Keratinocyte (primary cell): ENCODE data around the gene ECSCR.

ENCODE experiments used
- EZH2 ChIP-seq: IDR thresholded peaks from one replicate; pipeline ENCODE4 v1.6.1; 2012; ENCODE audit warnings: inconsistent platforms, mild to moderate bottlenecking, low read length, moderate library complexity
- TF ChIP-seq, protein P1 (sequence below), 3 experiments: IDR thresholded peaks in 1 of 3; conservative IDR thresholded peaks in 1 of 3; optimal IDR thresholded peaks in 1 of 3; 2 replicates in 2 of 3; 3 replicates in 1 of 3; pipeline versions ENCODE3 to v1.5.1; 2011; ENCODE audit warnings: low read length in 3 of 3, mild to moderate bottlenecking in 3 of 3, moderate library complexity in 2 of 3, control low read depth in 1 of 3, inconsistent platforms in 1 of 3; ENCODE audit not compliant: insufficient read depth in 2 of 3; ENCODE audit errors: extremely low read depth in 1 of 3

DNA sequence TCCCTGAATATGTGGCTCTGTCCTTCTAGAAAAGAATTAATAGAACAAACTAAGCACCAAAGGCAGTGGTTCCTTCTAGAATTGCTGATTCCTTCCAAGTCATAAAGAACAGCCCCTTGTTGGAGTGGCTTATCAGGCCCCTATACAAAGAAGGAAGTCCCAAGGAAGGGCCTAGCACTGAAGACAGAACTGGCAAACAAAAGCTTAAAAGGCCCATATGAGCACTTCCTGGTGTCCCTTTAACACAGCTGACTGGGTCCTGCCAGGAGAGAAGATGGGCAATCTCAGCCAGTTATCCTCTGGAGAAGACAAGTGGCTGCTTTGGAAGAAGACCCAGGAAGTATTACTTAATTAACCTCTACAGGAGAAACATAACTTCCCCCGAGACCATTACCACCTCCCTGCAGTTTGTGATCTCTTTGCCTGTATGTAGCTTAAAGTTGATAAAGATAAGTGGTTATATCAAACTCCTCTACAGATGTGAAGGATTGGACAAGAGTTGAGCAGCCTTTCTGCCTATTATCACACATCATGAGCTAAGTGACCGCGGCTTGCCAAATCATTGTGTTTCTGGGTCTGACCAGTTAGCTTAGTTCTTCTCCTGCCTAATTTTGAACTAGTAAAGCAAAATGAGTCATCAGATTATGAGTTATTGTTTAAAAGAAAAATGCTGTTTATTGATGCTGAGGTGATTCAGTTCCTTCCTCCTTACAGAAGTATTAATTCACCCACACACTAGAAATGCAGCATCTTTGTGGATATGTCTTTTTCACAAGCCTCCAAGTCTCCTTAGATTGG, 33.3 kb upstream of the ECSCR start:
- TF ChIP-seq, protein P1, sequence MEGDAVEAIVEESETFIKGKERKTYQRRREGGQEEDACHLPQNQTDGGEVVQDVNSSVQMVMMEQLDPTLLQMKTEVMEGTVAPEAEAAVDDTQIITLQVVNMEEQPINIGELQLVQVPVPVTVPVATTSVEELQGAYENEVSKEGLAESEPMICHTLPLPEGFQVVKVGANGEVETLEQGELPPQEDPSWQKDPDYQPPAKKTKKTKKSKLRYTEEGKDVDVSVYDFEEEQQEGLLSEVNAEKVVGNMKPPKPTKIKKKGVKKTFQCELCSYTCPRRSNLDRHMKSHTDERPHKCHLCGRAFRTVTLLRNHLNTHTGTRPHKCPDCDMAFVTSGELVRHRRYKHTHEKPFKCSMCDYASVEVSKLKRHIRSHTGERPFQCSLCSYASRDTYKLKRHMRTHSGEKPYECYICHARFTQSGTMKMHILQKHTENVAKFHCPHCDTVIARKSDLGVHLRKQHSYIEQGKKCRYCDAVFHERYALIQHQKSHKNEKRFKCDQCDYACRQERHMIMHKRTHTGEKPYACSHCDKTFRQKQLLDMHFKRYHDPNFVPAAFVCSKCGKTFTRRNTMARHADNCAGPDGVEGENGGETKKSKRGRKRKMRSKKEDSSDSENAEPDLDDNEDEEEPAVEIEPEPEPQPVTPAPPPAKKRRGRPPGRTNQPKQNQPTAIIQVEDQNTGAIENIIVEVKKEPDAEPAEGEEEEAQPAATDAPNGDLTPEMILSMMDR (optimal IDR thresholded peaks at IDR 0.05 in 1 of 3, IDR thresholded peaks at IDR 0.05 in 1 of 3, conservative IDR thresholded peaks at IDR 0.05 in 1 of 3; ENCODE audit: extremely low read depth in 1 of 3, insufficient read depth in 2 of 3, low read length in 3 of 3): no peak
- TF ChIP-seq EZH2: no peak
